ENCODE data around the gene CIZ1.
A peak's percentile ranks its signal among the peaks of the same experiment; 100 is the strongest.

The CIZ1 gene

DNA sequence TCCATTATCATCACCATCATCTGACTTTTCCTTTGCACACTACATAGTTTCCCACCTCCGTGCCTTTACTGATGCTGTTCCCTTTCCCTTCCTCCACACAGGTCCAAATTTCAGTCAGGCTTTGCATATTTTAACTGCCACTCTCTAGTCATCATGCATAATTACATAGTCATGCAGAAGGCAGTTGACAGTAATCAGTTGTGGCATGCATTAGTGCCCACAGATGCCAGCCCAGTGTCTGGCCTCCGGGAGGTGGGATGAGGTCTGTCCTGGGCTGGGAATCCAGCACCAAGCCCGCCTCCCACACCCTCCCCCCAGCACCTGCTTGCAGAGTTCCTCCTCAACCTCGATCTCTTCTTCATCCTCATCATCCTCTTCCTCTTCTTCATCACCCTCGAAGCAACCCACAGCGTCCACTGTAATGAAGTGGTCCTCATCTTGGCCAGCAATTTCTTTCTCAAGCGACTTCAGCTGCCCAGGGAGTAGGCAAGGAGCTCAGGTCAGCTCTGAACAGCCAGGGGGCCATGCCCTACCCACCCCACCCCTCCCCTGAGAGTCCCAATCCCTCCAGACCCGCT, 22.6 kb downstream of the CIZ1 start:
- DNase-seq, result no peak
- intact Hi-C loops (cut with DNase I), result no loop called here

DNA sequence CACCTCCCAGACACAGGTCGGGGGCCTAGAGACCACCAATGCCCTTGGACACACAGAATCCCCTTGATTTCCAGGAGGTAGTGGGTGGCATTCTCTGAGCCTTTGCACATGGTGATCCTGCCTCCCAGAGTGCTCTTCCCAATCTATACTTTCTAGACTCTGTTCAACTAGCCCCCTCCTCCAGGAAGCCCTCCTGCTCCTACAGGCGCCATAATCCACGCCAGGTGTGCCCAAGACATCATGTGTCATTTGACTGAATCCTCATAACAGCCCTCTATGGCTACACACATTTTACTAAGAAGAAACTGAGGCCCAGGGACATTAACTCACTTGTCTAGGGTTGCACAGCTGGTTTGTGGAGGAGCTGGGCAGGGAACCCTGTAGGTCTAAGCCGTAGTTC, 24.2 kb downstream of the CIZ1 start:
- intact Hi-C loops (cut with DNase I), result no loop called here
- DNase-seq, result no peak

DNA sequence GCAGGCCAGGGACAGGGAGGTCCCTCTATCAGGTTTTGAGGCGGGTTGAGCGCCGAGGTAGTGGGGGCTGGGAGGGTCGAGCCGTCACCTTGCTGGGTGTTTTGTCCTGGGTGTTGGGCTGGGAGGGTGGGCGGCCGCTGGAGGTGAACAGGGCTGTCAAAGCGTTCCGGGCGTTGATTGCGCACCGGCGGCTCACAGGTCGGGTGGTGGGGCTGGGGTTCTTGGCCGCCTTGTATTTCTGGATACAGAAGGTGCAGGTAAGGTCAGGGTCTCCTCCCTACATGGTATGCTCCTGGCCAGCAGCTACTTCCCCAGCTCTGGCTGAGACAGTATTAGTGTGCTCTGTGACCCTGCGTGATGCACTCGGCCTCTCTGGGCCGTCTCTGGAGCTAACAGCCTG, 25.2 kb downstream of the CIZ1 start:
- DNase-seq, result no peak
- intact Hi-C loops (cut with DNase I), result no loop called here

DNA sequence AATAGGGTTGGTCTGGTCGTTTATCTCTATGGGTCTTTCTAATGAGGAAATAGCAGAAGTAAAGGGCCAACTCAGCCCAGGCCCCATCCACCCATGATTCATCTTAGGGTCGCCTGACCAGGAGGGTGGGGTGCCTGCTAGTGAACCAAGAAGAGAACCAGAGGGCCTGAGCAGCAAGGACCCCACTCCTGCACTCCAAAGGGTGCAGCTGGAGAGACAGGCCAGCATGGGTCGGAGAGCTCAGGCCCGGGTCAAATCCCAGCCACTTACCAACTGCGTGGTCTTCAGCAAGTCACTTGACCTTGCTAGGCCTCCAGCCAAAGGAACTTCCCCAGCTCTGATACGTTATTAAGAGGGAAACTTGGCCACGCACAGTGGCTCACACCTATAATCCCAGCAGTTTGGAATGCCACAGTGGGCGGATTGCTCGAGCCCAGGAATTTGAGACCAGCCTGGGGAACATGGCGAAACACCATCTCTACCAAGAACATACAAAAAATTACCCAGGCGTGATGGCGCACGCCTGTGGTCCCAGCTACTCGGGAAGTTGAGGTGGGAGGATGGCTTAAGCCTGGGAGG, 27.0 kb downstream of the CIZ1 start:
- intact Hi-C loops (cut with DNase I), result no loop called here
- no peak for DNase-seq

DNA sequence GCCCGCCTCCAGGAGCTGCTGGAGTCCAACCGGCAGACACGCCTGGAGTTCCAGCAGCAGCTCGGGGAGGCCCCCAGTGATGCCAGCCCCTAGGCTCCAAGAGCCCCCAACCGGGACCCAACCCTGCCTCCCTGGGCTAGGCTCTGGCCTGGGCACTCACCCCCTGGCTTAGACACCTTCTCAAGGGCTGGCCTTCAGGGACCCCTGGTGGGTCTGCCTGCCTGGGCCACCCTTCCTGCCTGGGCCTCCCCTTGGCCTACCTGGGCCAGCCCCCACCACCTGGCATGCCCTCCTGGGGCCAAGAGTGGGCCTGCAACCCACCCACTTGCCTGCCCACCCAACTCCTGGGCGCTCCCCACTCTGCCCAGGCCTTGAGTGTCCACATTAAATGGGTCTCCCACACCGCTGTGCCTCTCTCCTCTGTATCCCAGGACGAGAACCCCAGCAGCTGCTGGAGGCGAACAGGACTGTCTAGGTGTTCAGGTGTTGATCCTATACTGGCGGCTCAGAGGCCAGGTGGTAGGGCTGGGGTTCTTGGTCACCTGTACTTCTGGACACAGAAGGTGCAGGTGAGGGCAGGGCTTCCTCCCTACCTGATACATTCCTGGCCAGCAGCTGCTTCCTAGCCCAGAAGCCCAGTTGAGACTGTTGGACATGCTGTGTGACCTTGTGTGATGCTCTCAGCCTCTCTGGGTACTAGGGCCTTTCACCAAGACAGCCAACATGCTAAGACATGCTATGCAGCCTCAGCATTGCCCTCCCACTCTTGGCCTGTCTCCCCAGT, 27.7 kb downstream of the CIZ1 start:
- no peak for DNase-seq
- intact Hi-C loops (cut with DNase I), result no loop called here

DNA sequence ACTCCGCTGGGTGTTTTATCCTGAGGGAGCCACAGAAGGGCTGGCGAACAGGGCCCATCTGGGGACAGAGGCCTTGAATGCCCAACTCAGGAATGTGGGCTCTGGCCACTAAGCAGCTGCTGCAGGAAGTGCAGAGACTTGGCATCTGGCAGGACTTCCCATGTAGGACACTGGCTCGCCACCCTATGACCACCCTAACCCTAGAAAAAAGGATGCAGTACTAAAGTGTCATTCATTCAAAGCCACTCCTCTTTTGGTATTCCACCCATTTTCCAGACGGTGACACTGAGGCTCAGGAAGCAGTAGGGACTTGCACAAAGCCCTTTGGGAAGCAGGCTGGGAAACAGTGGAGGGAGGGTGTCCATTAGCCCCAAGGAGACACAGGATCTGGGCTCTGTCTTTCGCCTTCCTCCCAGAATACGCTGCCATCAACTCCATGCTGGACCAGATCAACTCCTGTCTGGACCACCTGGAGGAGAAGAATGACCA, 28.3 kb downstream of the CIZ1 start:
- intact Hi-C loops (cut with DNase I), result no loop called here
- no peak for DNase-seq

DNA sequence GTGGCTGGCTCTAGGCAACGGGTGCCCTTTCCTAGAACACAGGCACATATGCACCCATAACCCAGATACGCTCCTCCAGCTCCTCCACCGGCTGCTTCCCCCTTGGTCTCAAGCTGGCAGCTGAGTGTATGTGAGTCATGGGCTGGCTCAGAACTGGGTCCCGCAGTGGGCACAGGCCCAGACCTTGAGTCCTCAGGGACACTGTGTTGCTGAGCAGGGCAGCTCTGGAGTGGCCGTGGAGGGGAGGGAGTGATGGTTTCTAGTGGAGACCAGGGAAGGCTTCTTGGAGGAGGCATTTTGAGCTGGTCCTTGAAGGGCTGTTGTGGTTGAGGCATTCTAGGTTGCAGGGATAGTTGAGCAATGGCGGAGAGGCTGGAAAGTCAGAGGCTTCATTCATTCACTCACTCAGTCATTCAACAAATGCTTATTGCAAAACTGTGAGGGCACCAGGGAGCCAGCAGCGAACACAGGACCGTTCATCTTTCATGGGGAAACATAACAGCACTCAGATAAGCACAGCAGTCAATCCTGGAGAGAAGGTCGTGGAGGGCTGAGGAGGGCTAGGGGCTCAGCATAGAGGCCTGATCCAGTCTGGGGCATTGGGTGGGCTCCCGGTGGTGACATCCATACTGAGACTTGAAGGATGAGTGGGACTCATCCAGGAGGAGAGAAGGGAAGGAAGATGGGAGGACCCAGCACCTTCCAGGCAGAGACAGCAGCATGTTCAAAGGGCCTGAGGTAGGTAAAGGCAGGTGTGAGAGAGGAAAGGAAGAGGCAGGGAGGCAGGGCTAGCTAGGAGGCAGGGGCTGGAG, 29.0 kb downstream of the CIZ1 start:
- intact Hi-C loops (cut with DNase I), result no loop called here
- peak in 24 of 42 donors; percentile 13 to 76 (median 28) for DNase-seq

DNA sequence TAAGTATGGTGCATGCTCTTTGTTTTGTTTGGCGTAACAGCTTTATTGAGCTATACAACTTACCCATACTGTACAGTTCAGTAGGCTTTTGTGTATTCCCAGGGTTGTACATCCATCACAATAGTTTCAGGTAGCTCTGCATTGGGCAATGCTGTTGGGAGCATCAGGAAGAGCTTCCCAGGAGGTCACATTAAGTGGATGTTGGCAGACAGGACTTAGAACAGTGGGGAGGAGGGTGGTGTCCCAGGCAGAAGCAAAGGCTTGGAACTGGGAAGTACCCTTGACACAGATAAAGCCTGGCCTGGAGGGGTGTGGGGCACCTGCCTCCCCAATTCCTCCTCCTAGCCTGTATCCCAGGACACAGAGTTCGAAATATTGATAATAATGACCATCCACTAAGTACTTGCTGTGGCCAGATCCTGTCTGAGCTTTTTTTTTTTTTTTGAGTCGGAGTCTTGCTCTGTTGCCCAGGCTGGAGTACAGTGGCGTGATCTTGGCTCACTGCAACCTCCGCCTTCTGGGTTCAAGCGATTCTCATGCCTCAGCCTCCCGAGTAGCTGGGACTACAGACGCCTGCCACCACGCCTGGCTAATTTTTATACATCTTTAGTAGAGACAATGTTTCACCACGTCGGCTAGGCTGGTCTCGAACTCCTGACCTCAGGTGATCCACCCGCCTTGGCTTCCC, 30.0 kb downstream of the CIZ1 start:
- no peak for DNase-seq

DNA sequence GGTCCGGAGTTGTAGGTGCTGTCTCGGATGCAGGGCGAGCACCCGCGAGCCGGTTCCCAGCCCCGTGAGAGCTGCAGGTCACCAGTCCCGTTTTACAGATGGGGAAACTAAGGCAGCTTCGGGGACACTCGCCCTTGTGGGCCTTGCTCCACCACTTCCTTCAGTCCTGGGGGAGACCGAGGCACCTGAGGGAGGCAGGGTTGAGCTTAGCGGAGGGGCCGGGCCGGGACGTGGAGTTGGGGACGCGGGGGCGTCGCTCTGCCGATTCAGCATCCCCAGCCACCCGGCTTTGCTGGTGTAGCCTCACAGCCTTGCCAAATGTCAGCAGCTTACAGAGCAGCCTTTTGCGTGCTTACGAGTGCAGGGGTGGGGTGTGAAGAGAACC, 30.8 kb downstream of the CIZ1 start:
- DNase-seq, result peak in 35 of 42 donors; percentile 14 to 62 (median 35)
- intact Hi-C loops (cut with DNase I), result no loop called here

More for the DNA sequence above, 30.0 kb downstream of the CIZ1 start:
- intact Hi-C loops (cut with DNase I), result no loop called here

DNA sequence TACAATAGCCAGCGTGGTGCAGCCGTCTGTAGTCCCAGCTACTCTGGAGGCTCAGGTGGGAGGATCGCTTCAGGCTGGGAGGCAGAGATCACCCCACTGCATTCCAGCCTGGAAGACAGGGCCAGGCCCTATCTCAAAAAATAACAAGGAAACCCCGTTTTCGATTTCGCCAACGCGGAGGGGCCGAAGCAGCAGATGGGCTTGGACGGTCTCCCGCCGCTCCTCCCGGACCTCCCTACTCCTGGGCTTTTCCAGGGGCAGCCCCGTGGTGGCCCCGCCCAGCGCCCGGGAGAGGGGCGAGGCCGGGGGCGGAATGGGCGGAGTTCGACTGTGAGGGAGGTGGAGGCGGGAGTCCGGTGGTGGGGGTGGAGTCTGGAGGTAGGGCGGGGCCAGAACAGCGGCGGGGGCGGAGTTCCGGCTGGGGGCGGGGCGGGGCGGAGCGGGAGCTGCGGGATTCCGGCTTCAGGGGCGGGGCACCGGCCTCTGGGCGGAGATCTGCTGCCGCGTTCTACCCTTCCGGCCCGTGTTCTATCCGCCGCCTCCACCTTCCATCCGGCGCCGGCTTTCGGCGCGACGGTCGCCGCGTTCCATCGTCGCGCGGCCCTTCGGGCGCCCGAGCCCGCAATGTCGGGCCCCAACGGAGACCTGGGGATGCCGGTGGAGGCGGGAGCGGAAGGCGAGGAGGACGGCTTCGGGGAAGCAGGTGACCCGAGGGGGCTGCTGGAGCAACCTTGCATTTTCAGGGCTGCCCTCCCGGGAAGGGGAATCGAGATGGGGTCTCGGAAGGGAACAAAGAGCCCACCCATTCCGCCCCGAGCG, 31.4 kb downstream of the CIZ1 start, which contains the start of gene BBLN:
BBLN (plus strand) TSS at position 482 of the 819 bp plus-strand sequence; CDS start at position 625, 143 bp downstream.
- intact Hi-C loops (cut with DNase I), result no loop called here
- DNase-seq, result peak; percentile 76 to 98 (median 94)

DNA sequence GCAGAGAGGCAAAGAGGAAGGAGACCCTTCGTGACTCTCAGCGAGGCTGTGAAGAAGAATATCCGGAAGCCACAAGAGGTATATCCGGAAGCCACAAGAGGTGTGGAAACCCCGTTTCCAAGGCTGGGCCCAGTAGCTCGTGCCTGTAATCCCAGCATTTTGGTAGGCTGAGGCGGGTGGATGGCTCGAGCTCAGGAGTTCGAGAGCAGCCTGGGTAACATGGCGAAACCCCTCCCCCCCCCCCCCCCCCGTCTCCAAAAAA, 31.9 kb downstream of the CIZ1 start:
- DNase-seq, result peak in 5 of 42 donors; percentile 6 to 41 (median 16)
- intact Hi-C loops (cut with DNase I), result no loop called here

DNA sequence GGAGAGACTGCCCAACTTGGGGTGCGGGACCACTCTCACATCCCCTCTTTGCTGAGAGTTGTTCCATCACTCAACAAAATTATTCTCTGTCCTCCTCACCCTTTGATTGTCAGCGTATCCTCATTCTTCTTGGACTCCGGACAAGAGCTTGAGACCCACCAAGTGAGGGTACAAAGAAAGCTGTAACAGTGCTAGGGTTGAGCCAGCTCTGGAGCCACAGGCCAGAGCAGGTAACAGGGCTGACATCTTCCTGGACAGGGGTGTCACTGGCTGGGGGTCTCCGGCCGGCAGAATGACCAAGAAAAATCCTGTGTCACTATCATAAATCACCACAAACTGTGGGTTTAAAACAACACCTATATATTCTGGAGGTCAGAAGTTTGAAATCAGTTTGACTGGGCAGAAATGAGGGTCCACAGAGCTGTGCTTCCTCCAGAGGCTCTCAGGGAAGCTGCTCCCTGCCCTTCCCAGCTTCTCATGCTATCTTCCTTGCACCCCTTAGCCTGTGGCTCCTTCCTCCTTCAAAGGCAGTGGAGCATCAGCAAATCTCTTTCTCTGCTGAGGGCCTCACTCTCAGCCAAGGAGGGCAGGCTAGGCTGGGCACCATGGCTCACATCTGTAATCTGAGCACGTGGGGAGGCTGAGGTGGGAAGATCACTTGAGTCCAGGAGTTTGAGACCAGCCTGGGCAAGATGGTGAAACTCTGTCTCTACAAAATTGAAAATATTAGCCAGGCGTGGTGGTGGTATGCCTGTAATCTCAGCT, 35.5 kb downstream of the CIZ1 start:
- intact Hi-C loops (cut with DNase I), result no loop called here
- DNase-seq, result no peak

DNA sequence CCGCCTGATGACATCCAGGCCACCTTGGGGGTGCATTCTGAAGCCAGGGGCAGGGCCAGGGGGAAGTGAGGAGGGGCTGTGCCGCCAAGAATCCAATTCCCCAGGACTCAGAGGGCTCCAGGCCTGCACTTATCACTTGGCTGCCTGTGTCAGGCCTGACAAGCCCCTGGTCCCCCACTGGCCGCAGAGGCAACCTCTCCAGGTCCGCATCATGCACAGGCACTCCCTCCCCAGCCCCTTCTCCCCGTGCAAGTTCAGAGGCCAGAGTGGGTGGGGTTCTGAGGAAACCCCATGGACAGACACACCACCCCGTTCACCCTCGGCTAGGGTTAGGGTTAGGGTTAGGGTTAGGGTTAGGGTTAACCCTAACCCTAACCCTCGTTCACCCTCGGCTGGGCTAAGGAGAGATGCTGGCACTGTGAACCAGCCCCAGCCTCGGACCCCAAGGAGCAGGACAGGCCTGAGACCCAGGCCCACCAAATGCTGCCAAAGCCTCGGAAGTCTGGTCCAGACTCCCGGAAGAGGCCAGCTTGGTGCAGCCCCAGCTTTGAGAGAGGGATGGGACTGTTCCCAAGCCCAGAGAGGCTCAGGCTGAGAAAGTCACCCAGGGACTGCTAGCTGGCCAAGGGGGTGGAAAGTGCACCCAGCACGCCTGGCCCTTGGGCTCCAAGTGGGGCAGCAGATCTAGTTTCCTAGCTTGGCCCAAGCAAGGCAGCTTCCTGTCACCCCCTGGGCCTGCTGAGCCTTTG, 37.3 kb downstream of the CIZ1 start:
- intact Hi-C loops (cut with DNase I), result no loop called here
- DNase-seq, result no peak

DNA sequence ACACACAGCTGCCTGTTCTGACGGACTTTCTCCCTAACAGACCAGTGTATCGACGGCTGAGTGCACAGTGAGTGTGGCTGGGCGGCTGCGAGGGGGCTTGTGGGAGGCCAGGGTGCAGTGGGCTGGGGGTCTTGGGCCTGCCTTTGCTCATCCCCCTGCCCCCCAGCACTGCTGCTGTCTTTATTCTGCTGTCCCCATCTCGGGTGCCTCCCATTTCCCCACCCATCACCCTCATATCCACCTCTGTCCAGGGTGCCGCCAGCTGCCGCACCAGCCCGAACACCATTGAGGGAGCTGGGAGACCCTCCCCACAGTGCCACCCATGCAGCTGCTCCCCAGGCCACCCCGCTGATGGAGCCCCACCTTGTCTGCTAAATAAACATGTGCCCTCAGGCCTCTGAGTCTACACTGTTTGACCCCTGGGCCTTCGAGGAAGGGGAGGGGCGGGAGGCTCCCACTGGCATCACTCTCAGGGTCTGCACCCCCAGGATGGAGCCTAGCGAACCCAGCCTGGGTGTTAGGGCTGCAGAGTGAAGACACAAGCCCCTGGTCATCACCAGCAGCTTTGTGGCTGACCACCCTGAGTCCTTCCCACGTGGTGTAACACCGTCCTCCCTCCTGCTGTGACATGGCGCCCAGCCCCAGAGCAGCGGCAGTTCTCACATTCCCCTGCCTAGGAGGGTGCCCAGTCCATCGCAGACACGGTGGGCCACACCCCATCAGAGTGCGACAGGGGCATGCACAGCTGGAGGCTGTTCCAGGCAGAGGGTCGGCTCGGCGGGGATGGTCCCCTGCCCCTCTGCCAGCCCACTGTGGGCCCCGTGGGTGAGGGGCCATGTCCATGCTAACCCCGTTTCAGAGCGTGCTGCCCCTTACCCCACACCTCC, 38.1 kb downstream of the CIZ1 start:
- intact Hi-C loops (cut with DNase I), result no loop called here
- no peak for DNase-seq

DNA sequence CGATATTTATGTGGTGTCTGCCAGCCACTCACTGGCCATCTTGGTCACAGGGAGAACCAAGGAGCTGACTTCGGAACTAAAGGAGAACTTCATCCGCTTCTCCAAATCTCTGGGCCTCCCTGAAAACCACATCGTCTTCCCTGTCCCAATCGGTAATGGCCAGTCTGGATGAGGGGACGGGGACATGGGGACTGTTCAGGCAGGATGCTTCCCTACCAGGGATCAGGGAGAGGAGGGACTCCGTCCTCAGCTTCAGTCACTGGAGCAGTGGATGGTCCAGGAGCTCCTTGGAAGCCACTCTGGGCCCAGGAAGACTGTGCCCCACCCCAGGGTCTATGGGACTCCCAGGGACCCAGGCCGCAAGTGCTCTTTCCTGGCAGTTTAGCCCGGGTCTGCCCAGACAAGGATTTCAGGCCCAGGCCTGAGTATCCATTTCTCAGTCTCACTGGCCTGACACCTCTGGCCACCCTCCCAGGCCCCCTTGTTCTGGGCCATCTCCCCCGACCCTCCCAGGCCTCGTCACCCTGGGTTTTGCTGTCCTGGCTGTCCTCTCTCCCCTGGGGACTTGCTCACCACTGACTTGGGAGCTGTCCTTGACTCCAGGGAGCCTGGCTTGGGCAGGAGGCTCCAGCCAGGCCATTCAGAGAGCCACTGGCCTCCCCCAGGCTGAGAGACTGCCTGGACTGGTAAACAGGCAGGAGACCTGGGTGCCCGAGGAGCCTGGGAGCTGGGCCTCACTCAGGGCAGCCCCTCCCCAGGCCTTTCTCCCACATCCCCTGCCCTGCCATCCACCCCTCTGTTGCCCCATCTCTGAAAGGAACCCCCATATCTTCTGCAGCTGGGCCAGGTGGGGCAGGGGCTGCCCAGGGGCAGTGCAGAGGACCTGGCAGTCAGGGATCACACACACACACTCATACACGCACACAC, 39.0 kb downstream of the CIZ1 start:
- no peak for DNase-seq
- intact Hi-C loops (cut with DNase I), result no loop called here
